ENCODE results near the gene NKTR. TPM values are rescaled to one million over a fixed set of nuclear protein-coding genes. Genes with fewer than 3 reads are reported as not detected.

Gene NKTR
- total RNA-seq, 4 donors from 2014 or later, result 130 to 244 (median 148) TPM

- TF ChIP-seq CTCF (IDR thresholded peaks at IDR 0.05; ENCODE audit: low read depth), result no peak
These were observed 89.0 kb downstream of the NKTR start for GRCh38 chr3:42689421-42690014.

GRCh38 chr3:42690191-42690590, 89.7 kb downstream of the NKTR start:
- no peak for TF ChIP-seq CTCF (IDR thresholded peaks at IDR 0.05; ENCODE audit: low read depth)

GRCh38 chr3:42690766-42691680, 90.5 kb downstream of the NKTR start:
- TF ChIP-seq CTCF (IDR thresholded peaks at IDR 0.05; ENCODE audit: low read depth), result no peak

- no peak for TF ChIP-seq CTCF (IDR thresholded peaks at IDR 0.05; ENCODE audit: low read depth)
These were observed 91.6 kb downstream of the NKTR start for GRCh38 chr3:42691816-42692666.

GRCh38 chr3:42692667-42693529, 92.4 kb downstream of the NKTR start:
- TF ChIP-seq CTCF (IDR thresholded peaks at IDR 0.05; ENCODE audit: low read depth), result no peak

GRCh38 chr3:42693530-42693930, 93.0 kb downstream of the NKTR start:
- no peak for TF ChIP-seq CTCF (IDR thresholded peaks at IDR 0.05; ENCODE audit: low read depth)

Measured in subcutaneous adipose tissue (tissue), 4 donors.